Mucosa of descending colon (tissue), 3 donors: Measurements from ENCODE around the gene RPTN. TPM values are rescaled to one million over a fixed set of nuclear protein-coding genes. Genes with fewer than 3 reads are reported as not detected.

Experiments
- ATAC-seq: fragments of 200-7000 bp; cut with Tn5 transposase; one replicate; pipeline ENCODE4 v1.9.1; 2020; ENCODE audit warnings: mild to moderate bottlenecking, moderate library complexity
- DNase-seq, 3 donors: peaks; one replicate each; pipeline ENCODE4 v3.0.0-alpha.2; 2020
- H3K36me3 ChIP-seq: fragments of 200-600 bp; one replicate; pipeline ENCODE4 v1.8.0; 2021; ENCODE audit warnings: low read depth, mild to moderate bottlenecking
- H3K4me1 ChIP-seq: fragments of 200-600 bp; one replicate; pipeline ENCODE4 v1.8.0; 2021; ENCODE audit warnings: low read depth, mild to moderate bottlenecking
- H3K4me3 ChIP-seq: fragments of 200-600 bp; one replicate; pipeline ENCODE4 v1.8.0; 2021; ENCODE audit warnings: mild to moderate bottlenecking
- H3K9me3 ChIP-seq: fragments of 200-600 bp; one replicate; pipeline ENCODE4 v1.8.0; 2021; ENCODE audit warnings: mild to moderate bottlenecking
- intact Hi-C, 2 donors: fragments of 100-400 bp; cut with DNase I in 1 of 2; cut with micrococcal nuclease in 1 of 2; formaldehyde crosslinking; loops; one replicate each; pipeline versions ENCODE4 v1.11.0 to v1.11.1; 2022; cut with DNase I, micrococcal nuclease
- total RNA-seq, 3 donors: library from RNA; stranded (reverse); fragmentation: NEBNext Ultra II Directional in 2 of 3; extraction: Animal tissue kit (Norgen Biotek cat#: 25700) in 2 of 3; gene quantifications; one replicate each; pipeline versions ENCODE4 v1.2.1 to v1.2.4, GENCODE V29; 2021 to 2023
- TF ChIP-seq, protein P1 (sequence below): fragments of 200-600 bp; IDR thresholded peaks from one replicate; pipeline ENCODE4 v1.8.0; 2022; ENCODE audit warnings: antibody characterized with exemption, mild to moderate bottlenecking
- donor health status: DM: no; HTN: no; CAD: no; lungs with moderate emphysema.
- donor health status: DM: no; HTN: no; CAD: no.
- donor health status: DM: no; HTN: yes; CAD: no.

The RPTN gene
- total RNA-seq, 3 donors from 2014 or later: not detected

DNA sequence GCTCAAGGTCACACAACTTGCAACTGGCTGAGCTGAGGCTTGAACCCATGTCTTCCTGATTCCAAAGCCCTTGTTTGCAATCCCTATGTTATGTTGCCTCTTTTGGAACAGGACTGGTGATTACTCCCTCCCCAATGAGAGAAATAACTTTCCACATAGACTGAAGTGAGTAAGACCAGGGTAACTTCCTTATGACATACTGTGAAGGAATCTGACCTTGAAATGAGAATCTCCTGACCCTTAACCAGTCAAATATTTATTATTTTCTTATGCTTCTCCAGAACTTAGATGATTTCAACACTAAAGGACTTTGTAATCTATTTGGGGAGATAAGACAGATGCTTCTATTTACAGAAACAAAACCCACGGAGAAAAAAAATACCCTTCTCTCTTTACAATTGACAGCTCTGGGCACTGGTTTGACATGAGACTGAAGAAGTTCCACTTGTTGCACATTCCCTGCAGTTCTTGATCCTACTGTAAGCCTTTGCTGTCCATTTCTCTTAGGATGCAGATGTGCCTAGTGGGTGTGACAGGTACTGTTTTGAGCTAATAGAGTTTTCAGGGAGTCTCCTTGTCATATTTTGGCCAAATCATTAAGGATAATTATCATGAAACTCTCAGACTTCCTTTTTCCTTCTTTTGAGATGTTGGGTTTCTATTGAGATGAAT, 3.9 kb upstream of the RPTN start:
- H3K4me1 ChIP-seq: no peaks in the 10 kb centered on the region
- no peak overlapping the region for H3K4me3 ChIP-seq
- H3K9me3 ChIP-seq: no peaks in the 10 kb centered on the region
- no peak for DNase-seq
- no peak for ATAC-seq
- TF ChIP-seq, protein P1, sequence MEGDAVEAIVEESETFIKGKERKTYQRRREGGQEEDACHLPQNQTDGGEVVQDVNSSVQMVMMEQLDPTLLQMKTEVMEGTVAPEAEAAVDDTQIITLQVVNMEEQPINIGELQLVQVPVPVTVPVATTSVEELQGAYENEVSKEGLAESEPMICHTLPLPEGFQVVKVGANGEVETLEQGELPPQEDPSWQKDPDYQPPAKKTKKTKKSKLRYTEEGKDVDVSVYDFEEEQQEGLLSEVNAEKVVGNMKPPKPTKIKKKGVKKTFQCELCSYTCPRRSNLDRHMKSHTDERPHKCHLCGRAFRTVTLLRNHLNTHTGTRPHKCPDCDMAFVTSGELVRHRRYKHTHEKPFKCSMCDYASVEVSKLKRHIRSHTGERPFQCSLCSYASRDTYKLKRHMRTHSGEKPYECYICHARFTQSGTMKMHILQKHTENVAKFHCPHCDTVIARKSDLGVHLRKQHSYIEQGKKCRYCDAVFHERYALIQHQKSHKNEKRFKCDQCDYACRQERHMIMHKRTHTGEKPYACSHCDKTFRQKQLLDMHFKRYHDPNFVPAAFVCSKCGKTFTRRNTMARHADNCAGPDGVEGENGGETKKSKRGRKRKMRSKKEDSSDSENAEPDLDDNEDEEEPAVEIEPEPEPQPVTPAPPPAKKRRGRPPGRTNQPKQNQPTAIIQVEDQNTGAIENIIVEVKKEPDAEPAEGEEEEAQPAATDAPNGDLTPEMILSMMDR: no peak
- H3K36me3 ChIP-seq: no peaks in the 10 kb centered on the region
- intact Hi-C loops: no loop called here

DNA sequence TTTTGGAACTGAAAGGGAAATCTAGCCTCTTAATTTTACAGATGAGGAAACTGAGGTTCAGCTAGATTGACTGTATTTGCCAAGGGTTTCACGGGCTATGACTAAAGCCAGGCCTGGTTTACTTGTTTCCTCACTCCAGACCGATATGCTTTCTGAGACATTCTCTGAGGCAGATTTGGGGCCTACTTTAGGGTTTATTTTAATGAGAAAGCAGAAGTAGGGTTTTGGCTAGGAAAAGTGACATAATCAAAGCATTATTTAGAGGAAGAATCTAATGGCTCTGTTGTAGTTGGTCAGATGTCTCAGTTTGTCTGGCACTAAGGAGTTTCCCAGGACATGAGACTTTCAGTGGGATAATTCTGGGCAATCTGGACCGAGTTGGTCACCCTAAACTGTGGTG, 1.5 kb upstream of the RPTN start:
- Histone ChIP-seq H3K4me3 (no peak overlapping the region), H3K36me3 (no peaks in the 10 kb centered on the region), H3K9me3 (no peaks in the 10 kb centered on the region), H3K4me1 (no peaks in the 10 kb centered on the region)
- ATAC-seq (no peak), DNase-seq (no peak)
- intact Hi-C loops: no loop called here
- TF ChIP-seq, protein P1: no peak

DNA sequence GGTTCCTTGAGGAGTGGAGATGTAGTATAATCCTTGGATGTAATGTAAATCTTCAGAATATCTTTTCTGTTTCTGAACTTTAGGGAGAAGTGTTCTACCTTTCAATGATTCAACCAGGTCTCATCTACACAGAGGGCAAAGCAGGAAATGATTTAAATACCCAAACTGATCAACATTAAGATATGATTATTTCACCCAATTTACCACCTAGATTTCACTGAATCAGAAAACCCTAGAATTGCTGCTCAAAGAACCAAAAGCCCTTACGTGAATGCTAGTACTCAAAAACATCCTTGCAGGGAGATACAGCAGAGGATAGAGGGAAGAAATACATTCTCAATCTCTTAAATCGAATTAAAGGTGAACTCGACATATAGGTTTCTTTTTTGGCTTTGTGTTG, 5.0 kb downstream of the RPTN start:
- Histone ChIP-seq H3K4me1 (no peaks in the 10 kb centered on the region), H3K9me3 (no peaks in the 10 kb centered on the region), H3K4me3 (no peak overlapping the region), H3K36me3 (no peaks in the 10 kb centered on the region)
- TF ChIP-seq, protein P1: no peak
- intact Hi-C loops: no loop called here
- ATAC-seq: no peak
- DNase-seq: no peak

DNA sequence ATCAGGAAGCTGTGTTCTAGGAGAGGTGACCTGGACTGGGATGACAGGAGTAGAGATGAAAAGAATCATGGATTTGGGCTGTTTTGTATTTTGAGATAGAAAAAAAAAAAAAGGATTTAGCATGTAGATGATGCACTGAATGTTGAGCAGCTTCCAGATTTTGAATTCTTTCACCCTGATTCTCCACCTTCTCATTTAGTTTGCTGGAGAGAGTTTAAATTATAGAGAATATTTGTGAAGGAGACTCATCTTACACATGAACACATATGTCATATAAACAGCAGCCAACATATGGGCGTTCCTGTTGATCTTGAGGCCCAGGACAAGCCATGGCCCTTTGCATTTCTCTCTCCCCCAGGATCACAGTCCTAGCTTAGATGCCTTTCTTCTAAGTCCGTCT, 7.4 kb downstream of the RPTN start:
- TF ChIP-seq, protein P1: no peak
- intact Hi-C loops: no loop called here
- H3K9me3 ChIP-seq: peaks cover 19% of the 10 kb centered on the region
- H3K4me3 ChIP-seq: no peak overlapping the region
- ATAC-seq (no peak), DNase-seq (no peak)
- H3K4me1 ChIP-seq: no peaks in the 10 kb centered on the region
- no peaks in the 10 kb centered on the region for H3K36me3 ChIP-seq

DNA sequence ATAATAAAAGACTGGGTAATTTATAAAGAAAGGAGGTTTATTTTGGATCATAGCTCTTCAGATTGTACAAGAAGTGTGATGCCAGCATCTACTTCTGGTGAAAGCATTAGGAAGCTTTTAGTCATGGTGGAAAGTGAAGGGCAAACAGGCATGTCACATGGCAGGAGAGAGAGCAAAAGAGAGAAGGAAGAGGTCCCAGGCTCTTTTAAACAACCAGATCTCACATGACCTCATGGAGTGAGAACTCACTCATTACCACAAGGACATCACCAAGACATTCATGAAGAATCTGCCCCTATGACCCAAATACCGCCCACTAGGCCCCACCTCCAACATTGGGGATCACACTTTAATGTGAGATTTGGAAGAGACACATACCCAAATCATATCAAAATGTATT, 10.0 kb downstream of the RPTN start:
- intact Hi-C loops: no loop called here
- no peak for DNase-seq
- Histone ChIP-seq H3K4me3 (no peak overlapping the region), H3K9me3 (peaks cover 19% of the 10 kb centered on the region), H3K36me3 (no peaks in the 10 kb centered on the region), H3K4me1 (no peaks in the 10 kb centered on the region)
- no peak for ATAC-seq
- TF ChIP-seq, protein P1: no peak

DNA sequence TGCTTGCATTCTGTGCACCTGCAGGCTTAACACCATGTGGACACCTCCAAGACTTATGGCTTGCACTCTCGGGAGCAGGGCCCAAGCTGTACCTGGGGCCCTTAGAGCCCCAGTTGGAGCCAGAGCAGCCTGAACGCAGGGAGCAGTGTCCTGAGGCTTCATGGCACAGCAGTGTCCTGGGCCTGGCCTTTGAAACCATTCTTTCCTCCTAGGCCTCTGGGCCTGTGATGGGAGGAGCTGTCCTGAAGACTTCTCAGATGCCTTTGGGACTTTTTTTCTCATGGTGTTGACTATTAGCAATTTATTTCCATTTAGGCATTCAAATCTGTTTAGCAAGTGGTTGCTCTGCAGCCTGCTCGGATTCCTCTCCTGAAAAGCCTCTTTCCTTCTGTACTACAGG, 11.0 kb downstream of the RPTN start:
- ATAC-seq (no peak), DNase-seq (no peak)
- TF ChIP-seq, protein P1: no peak
- intact Hi-C loops: no loop called here
- H3K9me3 ChIP-seq: peaks cover 19% of the 10 kb centered on the region
- no peak overlapping the region for H3K4me3 ChIP-seq
- H3K4me1 ChIP-seq: no peaks in the 10 kb centered on the region
- no peaks in the 10 kb centered on the region for H3K36me3 ChIP-seq
